ENCODE measurements around the gene DNAH6.
"Not testable (repeated sequence)": the region's sequence is repeated elsewhere in the genome, so short reads cannot be mapped to it uniquely, and the experiment has no call there.

The DNAH6 gene

GRCh38 chr2:84732897-84733778 is 216.8 kb downstream of the DNAH6 start:
- H3K36me3 Mint-ChIP-seq (ENCODE audit: low read depth): no peaks in the 10 kb centered on the region
- no peak overlapping the region for H3K4me3 Mint-ChIP-seq
- peaks cover 8% of the 10 kb centered on the region for H3K4me1 Mint-ChIP-seq (ENCODE audit: low read depth)
- no peak for DNase-seq (ENCODE audit: low spot score)
- peaks cover 15% of the 10 kb centered on the region for H3K27me3 Mint-ChIP-seq (ENCODE audit: low read depth)
- H3K27ac Mint-ChIP-seq: no peak overlapping the region
- H3K9me3 Mint-ChIP-seq: peaks cover 5% of the 10 kb centered on the region

GRCh38 chr2:84735389-84735788 is 219.1 kb downstream of the DNAH6 start:
- peaks cover 24% of the 10 kb centered on the region for H3K27me3 Mint-ChIP-seq (ENCODE audit: low read depth)
- H3K27ac Mint-ChIP-seq: no peak overlapping the region
- H3K4me1 Mint-ChIP-seq (ENCODE audit: low read depth): peaks cover 8% of the 10 kb centered on the region
- H3K4me3 Mint-ChIP-seq: no peak overlapping the region
- no peaks in the 10 kb centered on the region for H3K36me3 Mint-ChIP-seq (ENCODE audit: low read depth)
- peaks cover 12% of the 10 kb centered on the region for H3K9me3 Mint-ChIP-seq
- DNase-seq (ENCODE audit: low spot score): no peak

DNA sequence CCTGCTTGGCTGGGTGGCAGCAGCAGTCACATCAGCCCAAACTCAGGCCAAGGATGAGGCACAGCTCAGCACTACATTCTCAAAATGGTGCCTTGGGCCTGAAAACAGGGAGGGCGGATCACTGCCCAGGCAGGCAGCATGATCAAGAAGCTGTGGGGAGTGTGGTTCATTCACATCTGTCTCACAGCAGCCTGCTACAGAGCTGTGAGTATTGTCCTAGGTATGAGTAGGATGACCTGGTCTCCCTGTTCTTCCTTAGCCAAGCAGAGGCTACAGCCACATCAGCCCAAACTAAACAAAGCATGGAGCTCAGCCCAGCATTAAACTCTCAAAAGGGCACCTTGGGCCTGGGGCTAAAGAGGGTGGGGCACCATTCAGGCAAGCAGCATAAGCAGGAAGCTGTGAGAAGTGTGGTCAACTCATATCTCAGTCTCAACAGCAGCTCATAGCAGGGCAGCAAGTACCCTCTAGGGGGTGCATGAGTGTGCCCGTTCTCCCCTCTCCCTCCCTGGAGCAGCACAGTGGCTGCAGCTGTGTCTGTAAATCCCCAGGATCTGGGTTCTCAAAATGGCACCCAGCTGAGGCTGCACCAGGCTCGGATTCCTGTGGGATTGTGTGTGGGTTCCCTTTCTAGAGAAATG is 225.0 kb downstream of the DNAH6 start:
- peaks cover 12% of the 10 kb centered on the region for H3K9me3 Mint-ChIP-seq

DNA sequence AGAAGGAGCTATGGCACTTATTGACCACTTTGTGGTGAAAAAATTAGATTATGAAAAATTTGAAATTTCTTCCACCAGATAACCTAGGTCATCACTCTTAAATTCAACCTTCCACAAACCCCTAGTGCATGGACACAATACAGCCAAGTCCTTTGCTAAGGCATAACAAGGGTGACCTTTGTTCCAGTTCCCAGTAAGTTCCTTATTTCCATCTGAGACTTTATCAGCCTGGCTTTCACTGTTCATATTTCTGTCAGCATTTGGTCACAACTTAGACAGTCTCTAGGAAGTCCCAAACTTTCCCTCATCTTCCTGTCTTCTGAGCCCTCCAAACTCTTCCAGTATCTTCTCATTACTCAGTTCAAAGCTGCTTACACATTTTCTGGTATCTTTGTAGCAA is 232.0 kb downstream of the DNAH6 start:
- no peak for DNase-seq (ENCODE audit: low spot score)
- H3K9me3 Mint-ChIP-seq: no peaks in the 10 kb centered on the region

More for the DNA sequence above, 225.0 kb downstream of the DNAH6 start:
- Mint-ChIP-seq H3K36me3 (ENCODE audit: low read depth) (no peaks in the 10 kb centered on the region), H3K4me1 (ENCODE audit: low read depth) (peaks cover 7% of the 10 kb centered on the region), H3K4me3 (no peak overlapping the region), H3K27me3 (ENCODE audit: low read depth) (peaks cover 25% of the 10 kb centered on the region), H3K27ac (no peak overlapping the region)
- DNase-seq (ENCODE audit: low spot score): peak; percentile 32

GRCh38 chr2:84749442-84749841 is 233.1 kb downstream of the DNAH6 start:
- H3K9me3 Mint-ChIP-seq: no peaks in the 10 kb centered on the region
- no peaks in the 10 kb centered on the region for H3K36me3 Mint-ChIP-seq (ENCODE audit: low read depth)
- peaks cover 5% of the 10 kb centered on the region for H3K27me3 Mint-ChIP-seq (ENCODE audit: low read depth)
- H3K4me1 Mint-ChIP-seq (ENCODE audit: low read depth): no peaks in the 10 kb centered on the region
- no peak overlapping the region for H3K27ac Mint-ChIP-seq
- H3K4me3 Mint-ChIP-seq: no peak overlapping the region
- no peak for DNase-seq (ENCODE audit: low spot score)

More for the DNA sequence above, 232.0 kb downstream of the DNAH6 start:
- H3K27me3 Mint-ChIP-seq (ENCODE audit: low read depth): peaks cover 5% of the 10 kb centered on the region
- H3K4me1 Mint-ChIP-seq (ENCODE audit: low read depth): no peaks in the 10 kb centered on the region
- no peaks in the 10 kb centered on the region for H3K36me3 Mint-ChIP-seq (ENCODE audit: low read depth)
- H3K27ac Mint-ChIP-seq: no peak overlapping the region
- H3K4me3 Mint-ChIP-seq: no peak overlapping the region

GRCh38 chr2:84755096-84755495 is 238.8 kb downstream of the DNAH6 start:
- no peak overlapping the region for H3K27ac Mint-ChIP-seq
- H3K4me1 Mint-ChIP-seq (ENCODE audit: low read depth): peaks cover 4% of the 10 kb centered on the region
- H3K9me3 Mint-ChIP-seq: peaks cover 11% of the 10 kb centered on the region
- H3K4me3 Mint-ChIP-seq: no peak overlapping the region
- no peaks in the 10 kb centered on the region for H3K36me3 Mint-ChIP-seq (ENCODE audit: low read depth)
- no peaks in the 10 kb centered on the region for H3K27me3 Mint-ChIP-seq (ENCODE audit: low read depth)
- DNase-seq (ENCODE audit: low spot score): no peak

- Mint-ChIP-seq H3K4me1 (ENCODE audit: low read depth) (peaks cover 8% of the 10 kb centered on the region), H3K27ac (no peak overlapping the region), H3K9me3 (peaks cover 13% of the 10 kb centered on the region), H3K4me3 (no peak overlapping the region), H3K36me3 (ENCODE audit: low read depth) (no peaks in the 10 kb centered on the region), H3K27me3 (ENCODE audit: low read depth) (no peaks in the 10 kb centered on the region)
- no peak for DNase-seq (ENCODE audit: low spot score)
These were observed 241.3 kb downstream of the DNAH6 start for GRCh38 chr2:84757648-84758047.

DNA sequence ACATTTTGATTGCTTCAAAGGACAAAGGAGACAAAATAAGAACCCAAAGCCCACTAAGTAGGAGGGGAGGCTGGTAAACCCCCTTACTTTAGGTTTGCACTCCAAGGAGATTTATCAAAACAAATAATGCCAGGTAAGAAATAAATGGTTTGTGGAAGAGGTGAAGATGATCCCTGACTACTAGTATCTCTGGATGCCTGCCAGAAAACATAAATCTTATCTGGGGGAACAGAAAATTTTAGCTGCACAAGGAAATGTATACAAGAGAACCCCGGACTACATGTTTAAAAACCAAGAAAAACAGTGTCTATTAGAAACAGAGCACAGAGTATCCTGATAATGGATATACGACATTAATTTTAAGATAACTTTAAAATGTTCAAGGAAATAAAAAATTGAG is 250.5 kb downstream of the DNAH6 start:
- Mint-ChIP-seq H3K4me1 (ENCODE audit: low read depth) (peaks cover 4% of the 10 kb centered on the region), H3K27ac (no peak overlapping the region), H3K36me3 (ENCODE audit: low read depth) (peaks cover 2% of the 10 kb centered on the region), H3K27me3 (ENCODE audit: low read depth) (peaks cover 11% of the 10 kb centered on the region), H3K4me3 (no peak overlapping the region), H3K9me3 (peaks cover 13% of the 10 kb centered on the region)
- DNase-seq (ENCODE audit: low spot score): no peak

DNA sequence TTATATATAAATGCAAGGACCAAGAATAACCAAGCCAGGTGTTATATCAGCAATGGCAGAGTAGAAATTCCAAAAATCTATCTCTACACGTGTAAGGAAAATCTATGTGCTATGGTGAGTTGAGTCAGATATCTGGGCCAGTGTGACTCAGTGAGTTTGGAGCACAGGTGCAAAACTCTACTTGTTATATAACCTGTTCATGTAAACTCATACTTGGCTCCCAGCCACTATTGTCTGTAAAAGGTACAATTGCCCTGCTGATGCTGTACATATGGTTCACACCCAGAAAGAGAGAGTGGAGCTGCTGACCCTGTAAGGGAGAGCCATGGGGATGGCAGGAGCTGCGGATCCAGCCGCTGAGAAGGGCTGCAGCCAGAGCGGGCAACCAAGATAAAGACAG is 252.5 kb downstream of the DNAH6 start:
- H3K4me3 Mint-ChIP-seq: no peak overlapping the region
- peaks cover 26% of the 10 kb centered on the region for H3K9me3 Mint-ChIP-seq
- peaks cover 8% of the 10 kb centered on the region for H3K27me3 Mint-ChIP-seq (ENCODE audit: low read depth)
- H3K36me3 Mint-ChIP-seq (ENCODE audit: low read depth): peaks cover 2% of the 10 kb centered on the region
- H3K4me1 Mint-ChIP-seq (ENCODE audit: low read depth): peaks cover 4% of the 10 kb centered on the region
- H3K27ac Mint-ChIP-seq: no peak overlapping the region
- DNase-seq (ENCODE audit: low spot score): no peak

GRCh38 chr2:84770280-84770679 is 254.0 kb downstream of the DNAH6 start:
- peaks cover 4% of the 10 kb centered on the region for H3K4me1 Mint-ChIP-seq (ENCODE audit: low read depth)
- H3K9me3 Mint-ChIP-seq: peaks cover 35% of the 10 kb centered on the region
- no peak overlapping the region for H3K4me3 Mint-ChIP-seq
- peaks cover 10% of the 10 kb centered on the region for H3K27me3 Mint-ChIP-seq (ENCODE audit: low read depth)
- no peak for DNase-seq (ENCODE audit: low spot score)
- H3K27ac Mint-ChIP-seq: no peak overlapping the region
- H3K36me3 Mint-ChIP-seq (ENCODE audit: low read depth): peaks cover 3% of the 10 kb centered on the region

DNA sequence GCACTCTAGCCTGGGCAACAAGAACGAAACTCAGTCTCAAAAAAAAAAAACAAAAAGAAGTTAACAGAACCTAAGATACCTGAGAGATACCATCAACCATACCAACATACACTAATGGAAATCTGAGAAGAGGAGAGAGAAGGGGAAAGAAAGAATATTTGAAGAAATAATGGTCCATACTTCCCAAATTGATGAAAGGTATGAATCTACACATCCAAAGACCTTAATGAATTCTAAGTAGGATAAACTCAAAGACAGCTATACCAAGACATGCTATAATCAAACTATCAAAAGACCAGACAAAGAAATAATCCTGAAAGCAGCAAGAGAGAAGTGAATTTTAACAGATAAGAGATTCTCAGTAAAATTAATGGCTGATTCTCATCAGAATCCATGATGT is 255.0 kb downstream of the DNAH6 start:
- DNase-seq (ENCODE audit: low spot score): no peak
- no peak overlapping the region for H3K27ac Mint-ChIP-seq
- peaks cover 44% of the 10 kb centered on the region for H3K9me3 Mint-ChIP-seq
- H3K36me3 Mint-ChIP-seq (ENCODE audit: low read depth): peaks cover 8% of the 10 kb centered on the region
- peaks cover 10% of the 10 kb centered on the region for H3K27me3 Mint-ChIP-seq (ENCODE audit: low read depth)
- peaks cover 4% of the 10 kb centered on the region for H3K4me1 Mint-ChIP-seq (ENCODE audit: low read depth)
- H3K4me3 Mint-ChIP-seq: no peak overlapping the region

GRCh38 chr2:84773562-84773961 is 257.3 kb downstream of the DNAH6 start:
- H3K4me3 Mint-ChIP-seq; DNase-seq (ENCODE audit: low spot score); H3K27ac Mint-ChIP-seq; H3K4me1 Mint-ChIP-seq (ENCODE audit: low read depth); H3K27me3 Mint-ChIP-seq (ENCODE audit: low read depth): not testable (repeated sequence)
- Mint-ChIP-seq H3K9me3 (peaks cover 57% of the 10 kb centered on the region), H3K36me3 (ENCODE audit: low read depth) (peaks cover 12% of the 10 kb centered on the region)

DNA sequence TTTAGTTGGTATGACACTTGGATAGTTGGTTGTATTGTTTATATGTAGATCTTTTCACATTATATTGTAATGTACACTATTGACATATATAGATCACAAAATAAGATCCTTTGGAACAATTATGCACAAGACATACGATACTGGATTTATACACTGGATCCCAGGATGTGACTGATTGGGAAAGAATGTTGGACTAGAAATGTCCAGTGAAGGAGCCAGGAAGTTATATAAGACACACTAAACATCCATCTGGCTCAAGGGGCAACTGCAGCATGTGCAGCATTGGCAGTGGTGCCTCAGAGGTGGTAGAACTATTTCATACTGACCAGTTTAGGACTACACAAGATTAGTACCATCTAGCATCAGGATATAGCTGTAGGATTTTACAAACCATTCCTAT is 259.7 kb downstream of the DNAH6 start:
- no peak overlapping the region for H3K27ac Mint-ChIP-seq
- peaks cover 30% of the 10 kb centered on the region for H3K4me1 Mint-ChIP-seq (ENCODE audit: low read depth)
- peaks cover 80% of the 10 kb centered on the region for H3K9me3 Mint-ChIP-seq
- no peak overlapping the region for H3K4me3 Mint-ChIP-seq
- peaks cover 24% of the 10 kb centered on the region for H3K36me3 Mint-ChIP-seq (ENCODE audit: low read depth)
- H3K27me3 Mint-ChIP-seq (ENCODE audit: low read depth): peaks cover 4% of the 10 kb centered on the region
- no peak for DNase-seq (ENCODE audit: low spot score)

DNA sequence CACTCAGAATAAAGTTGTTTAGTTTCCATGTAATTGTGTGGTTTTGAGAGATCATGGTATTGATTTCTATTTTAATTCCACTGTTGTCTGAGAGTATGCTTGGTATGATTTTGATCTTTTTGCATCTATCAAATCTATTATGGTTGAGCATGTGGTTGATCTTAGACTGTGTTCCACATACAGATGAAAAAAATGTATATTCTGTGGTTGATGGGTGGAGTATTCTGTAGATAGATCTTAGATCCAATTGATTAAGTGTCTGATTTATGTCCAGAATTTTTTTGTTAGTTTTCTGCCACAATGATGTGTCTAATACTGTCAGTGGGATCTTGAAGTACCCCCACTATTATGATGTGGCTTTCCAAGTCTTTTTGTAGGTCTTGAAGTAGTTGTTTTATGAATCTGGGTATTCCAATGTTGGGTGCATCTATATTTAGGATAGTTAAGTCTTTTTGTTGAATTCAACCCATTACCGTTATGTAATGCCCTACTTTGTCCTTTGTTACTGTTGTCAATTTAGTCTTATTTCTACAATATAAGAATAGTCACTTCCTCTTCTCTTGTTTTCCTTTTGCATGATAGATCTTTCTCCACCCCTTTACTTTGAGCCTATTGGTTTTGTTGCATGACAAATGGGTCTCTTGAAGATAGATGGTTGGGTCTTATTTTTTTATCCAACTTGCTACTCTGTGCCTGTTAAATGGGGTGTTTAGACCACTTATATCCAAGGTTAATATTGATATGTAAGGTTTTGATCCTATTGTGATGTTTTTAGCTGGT is 262.8 kb downstream of the DNAH6 start:
- Mint-ChIP-seq H3K4me3 (peak overlapping the region; percentile 60), H3K9me3 (peaks cover 66% of the 10 kb centered on the region), H3K27me3 (ENCODE audit: low read depth) (peaks cover 4% of the 10 kb centered on the region), H3K36me3 (ENCODE audit: low read depth) (peaks cover 32% of the 10 kb centered on the region), H3K4me1 (ENCODE audit: low read depth) (peaks cover 60% of the 10 kb centered on the region), H3K27ac (peak overlapping the region; percentile 56)
- DNase-seq (ENCODE audit: low spot score): no peak

Measured in T-helper 2 cell treated with Interferon-gamma antibody and Interleukin-4, amounts not matched to agents 5 μg/mL and 100 μg/mL, for 36 hours (primary cell).